ENCODE results near the gene HBG1. TPM values are rescaled to one million over a fixed set of nuclear protein-coding genes. Genes with fewer than 3 reads are reported as not detected.
"Not testable (repeated sequence)": the region's sequence is repeated elsewhere in the genome, so short reads cannot be mapped to it uniquely, and the experiment has no call there.

Gene HBG1
- polyA plus RNA-seq, 1 donor: 9.7 TPM

DNA sequence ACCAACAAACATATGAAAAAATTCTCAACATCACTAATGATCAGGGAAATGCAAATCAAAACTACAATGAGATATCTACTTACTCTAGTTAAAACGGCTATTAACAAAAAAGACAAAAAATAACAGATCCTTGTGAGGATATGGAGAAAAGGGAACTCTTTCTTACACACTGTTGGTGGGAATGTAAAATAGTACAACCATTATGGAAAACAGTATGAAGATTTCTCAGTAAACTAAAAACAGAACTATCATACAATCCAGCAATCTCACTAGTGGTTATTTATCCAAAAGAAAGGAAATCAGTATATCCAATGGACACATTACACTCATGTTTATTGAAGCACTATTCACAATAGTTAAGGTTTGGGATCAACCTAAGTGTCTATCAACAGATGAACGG is 16.2 kb upstream of the HBG1 start:
- Histone ChIP-seq H3K27ac (ENCODE audit: low read length) (no peak overlapping the region), H3K4me1 (ENCODE audit: control insufficient read depth, insufficient read depth, low read length) (no peaks in the 10 kb centered on the region), H3K4me3 (ENCODE audit: low read length) (no peak overlapping the region), H3K27me3 (ENCODE audit: control insufficient read depth, insufficient read depth, low read length) (no peaks in the 10 kb centered on the region), H3K36me3 (ENCODE audit: control insufficient read depth, insufficient read depth, low read length) (no peaks in the 10 kb centered on the region), H3K9me3 (ENCODE audit: control insufficient read depth, low read depth, low read length) (no peaks in the 10 kb centered on the region)
- DNase-seq: no peak
- 50% methylated on average over 2 of the region's 2 CpGs for WGBS (ENCODE audit: insufficient coverage, low lambda C conversion rate)

- WGBS (ENCODE audit: insufficient coverage, low lambda C conversion rate): no CpG with 5 or more reads among the region's 7 CpGs
- no peak overlapping the region for H3K4me3 ChIP-seq (ENCODE audit: low read length)
Observed at GRCh38 chr11:5258543-5259262, 9.0 kb upstream of the HBG1 start.

DNA sequence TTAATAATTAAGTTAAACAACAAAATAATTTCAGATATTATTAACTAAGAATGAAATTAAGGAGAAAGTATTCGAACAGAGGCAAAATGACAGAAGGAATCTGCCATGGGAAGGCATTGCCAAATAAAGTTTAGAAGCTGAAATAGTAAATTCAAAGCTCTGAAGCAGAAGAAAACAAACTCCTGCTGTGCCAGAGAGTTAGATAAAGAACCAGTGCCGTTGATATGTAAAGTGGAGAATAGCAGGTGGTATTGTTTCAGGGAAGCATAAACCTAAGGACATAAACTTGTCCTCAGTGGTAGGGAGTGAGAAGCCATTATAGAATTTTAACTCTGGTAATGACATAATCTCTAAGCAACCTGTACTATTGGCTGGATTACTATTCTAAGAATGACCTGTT is 7.6 kb upstream of the HBG1 start:
- H3K4me3 ChIP-seq (ENCODE audit: low read length): no peak overlapping the region
- H3K27me3 ChIP-seq (ENCODE audit: control insufficient read depth, insufficient read depth, low read length): no peaks in the 10 kb centered on the region
- WGBS (ENCODE audit: insufficient coverage, low lambda C conversion rate): 20% methylated on average over 2 of the region's 2 CpGs
- H3K4me1 ChIP-seq (ENCODE audit: control insufficient read depth, insufficient read depth, low read length): no peaks in the 10 kb centered on the region
- no peak for DNase-seq
- no peak overlapping the region for H3K27ac ChIP-seq (ENCODE audit: low read length)
- no peaks in the 10 kb centered on the region for H3K9me3 ChIP-seq (ENCODE audit: control insufficient read depth, low read depth, low read length)
- no peaks in the 10 kb centered on the region for H3K36me3 ChIP-seq (ENCODE audit: control insufficient read depth, insufficient read depth, low read length)

More at GRCh38 chr11:5258543-5259262, 9.0 kb upstream of the HBG1 start:
- no peak overlapping the region for H3K27ac ChIP-seq (ENCODE audit: low read length)
- H3K36me3 ChIP-seq (ENCODE audit: control insufficient read depth, insufficient read depth, low read length): no peaks in the 10 kb centered on the region
- no peak for DNase-seq
- H3K27me3 ChIP-seq (ENCODE audit: control insufficient read depth, insufficient read depth, low read length): no peaks in the 10 kb centered on the region
- no peaks in the 10 kb centered on the region for H3K4me1 ChIP-seq (ENCODE audit: control insufficient read depth, insufficient read depth, low read length)
- H3K9me3 ChIP-seq (ENCODE audit: control insufficient read depth, low read depth, low read length): no peaks in the 10 kb centered on the region

DNA sequence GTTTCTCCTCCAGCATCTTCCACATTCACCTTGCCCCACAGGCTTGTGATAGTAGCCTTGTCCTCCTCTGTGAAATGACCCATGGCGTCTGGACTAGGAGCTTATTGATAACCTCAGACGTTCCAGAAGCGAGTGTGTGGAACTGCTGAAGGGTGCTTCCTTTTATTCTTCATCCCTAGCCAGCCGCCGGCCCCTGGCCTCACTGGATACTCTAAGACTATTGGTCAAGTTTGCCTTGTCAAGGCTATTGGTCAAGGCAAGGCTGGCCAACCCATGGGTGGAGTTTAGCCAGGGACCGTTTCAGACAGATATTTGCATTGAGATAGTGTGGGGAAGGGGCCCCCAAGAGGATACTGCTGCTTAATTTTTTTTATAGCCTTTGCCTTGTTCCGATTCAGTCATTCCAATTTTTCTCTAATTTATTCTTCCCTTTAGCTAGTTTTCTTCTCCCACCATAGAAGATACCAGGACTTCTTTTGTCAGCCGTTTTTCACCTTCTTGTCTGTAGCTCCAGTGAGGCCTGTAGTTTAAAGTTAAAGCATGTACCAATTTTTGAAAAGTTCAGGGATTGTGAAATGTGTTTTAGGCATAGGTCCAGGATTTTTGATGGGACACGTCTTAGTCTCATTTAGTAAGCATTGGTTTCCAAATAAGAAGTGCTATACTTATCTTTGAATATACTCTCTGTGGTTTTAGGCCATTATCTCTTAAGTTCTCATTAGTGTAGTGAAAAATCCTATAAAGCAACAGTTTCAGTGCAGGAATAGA is 5.2 kb upstream of the HBG1 start, which contains the start of gene HBG2:
Gene HBG2 (minus strand): TSS at position 136 of the 768 bp plus-strand sequence. CDS start 53 bp downstream, at position 83.
- not testable (repeated sequence) for DNase-seq; H3K36me3 ChIP-seq (ENCODE audit: control insufficient read depth, insufficient read depth, low read length); H3K27me3 ChIP-seq (ENCODE audit: control insufficient read depth, insufficient read depth, low read length); H3K27ac ChIP-seq (ENCODE audit: low read length); H3K9me3 ChIP-seq (ENCODE audit: control insufficient read depth, low read depth, low read length); H3K4me1 ChIP-seq (ENCODE audit: control insufficient read depth, insufficient read depth, low read length); H3K4me3 ChIP-seq (ENCODE audit: low read length)
- WGBS (ENCODE audit: insufficient coverage, low lambda C conversion rate): 93% methylated on average over 2 of the region's 9 CpGs

GRCh38 chr11:5254023-5254422 is 4.4 kb upstream of the HBG1 start:
- H3K36me3 ChIP-seq (ENCODE audit: control insufficient read depth, insufficient read depth, low read length); H3K4me3 ChIP-seq (ENCODE audit: low read length); H3K27ac ChIP-seq (ENCODE audit: low read length); H3K4me1 ChIP-seq (ENCODE audit: control insufficient read depth, insufficient read depth, low read length); H3K9me3 ChIP-seq (ENCODE audit: control insufficient read depth, low read depth, low read length); DNase-seq; H3K27me3 ChIP-seq (ENCODE audit: control insufficient read depth, insufficient read depth, low read length): not testable (repeated sequence)
- 100% methylated on average over 1 of the region's 2 CpGs for WGBS (ENCODE audit: insufficient coverage, low lambda C conversion rate)

- H3K36me3 ChIP-seq (ENCODE audit: control insufficient read depth, insufficient read depth, low read length); H3K27me3 ChIP-seq (ENCODE audit: control insufficient read depth, insufficient read depth, low read length); H3K4me3 ChIP-seq (ENCODE audit: low read length); H3K27ac ChIP-seq (ENCODE audit: low read length); H3K9me3 ChIP-seq (ENCODE audit: control insufficient read depth, low read depth, low read length); DNase-seq; H3K4me1 ChIP-seq (ENCODE audit: control insufficient read depth, insufficient read depth, low read length): not testable (repeated sequence)
- WGBS (ENCODE audit: insufficient coverage, low lambda C conversion rate): no CpG with 5 or more reads among the region's 5 CpGs
Observed at GRCh38 chr11:5253440-5253839, 3.8 kb upstream of the HBG1 start.

- no CpG with 5 or more reads among the region's 1 CpG for WGBS (ENCODE audit: insufficient coverage, low lambda C conversion rate)
- Histone ChIP-seq H3K9me3 (ENCODE audit: control insufficient read depth, low read depth, low read length) (no peaks in the 10 kb centered on the region), H3K36me3 (ENCODE audit: control insufficient read depth, insufficient read depth, low read length) (no peaks in the 10 kb centered on the region), H3K4me1 (ENCODE audit: control insufficient read depth, insufficient read depth, low read length) (no peaks in the 10 kb centered on the region), H3K27me3 (ENCODE audit: control insufficient read depth, insufficient read depth, low read length) (no peaks in the 10 kb centered on the region), H3K27ac (ENCODE audit: low read length) (no peak overlapping the region), H3K4me3 (ENCODE audit: low read length) (no peak overlapping the region)
- no peak for DNase-seq
Observed at GRCh38 chr11:5252919-5253265, 3.2 kb upstream of the HBG1 start.

GRCh38 chr11:5252192-5252918 is 2.7 kb upstream of the HBG1 start:
- Histone ChIP-seq H3K4me1 (ENCODE audit: control insufficient read depth, insufficient read depth, low read length) (no peaks in the 10 kb centered on the region), H3K9me3 (ENCODE audit: control insufficient read depth, low read depth, low read length) (no peaks in the 10 kb centered on the region), H3K27me3 (ENCODE audit: control insufficient read depth, insufficient read depth, low read length) (no peaks in the 10 kb centered on the region), H3K27ac (ENCODE audit: low read length) (no peak overlapping the region), H3K4me3 (ENCODE audit: low read length) (no peak overlapping the region), H3K36me3 (ENCODE audit: control insufficient read depth, insufficient read depth, low read length) (no peaks in the 10 kb centered on the region)
- DNase-seq: no peak
- 47% methylated on average over 3 of the region's 9 CpGs for WGBS (ENCODE audit: insufficient coverage, low lambda C conversion rate)

GRCh38 chr11:5251746-5252145 is 2.1 kb upstream of the HBG1 start:
- no peaks in the 10 kb centered on the region for H3K4me1 ChIP-seq (ENCODE audit: control insufficient read depth, insufficient read depth, low read length)

DNA sequence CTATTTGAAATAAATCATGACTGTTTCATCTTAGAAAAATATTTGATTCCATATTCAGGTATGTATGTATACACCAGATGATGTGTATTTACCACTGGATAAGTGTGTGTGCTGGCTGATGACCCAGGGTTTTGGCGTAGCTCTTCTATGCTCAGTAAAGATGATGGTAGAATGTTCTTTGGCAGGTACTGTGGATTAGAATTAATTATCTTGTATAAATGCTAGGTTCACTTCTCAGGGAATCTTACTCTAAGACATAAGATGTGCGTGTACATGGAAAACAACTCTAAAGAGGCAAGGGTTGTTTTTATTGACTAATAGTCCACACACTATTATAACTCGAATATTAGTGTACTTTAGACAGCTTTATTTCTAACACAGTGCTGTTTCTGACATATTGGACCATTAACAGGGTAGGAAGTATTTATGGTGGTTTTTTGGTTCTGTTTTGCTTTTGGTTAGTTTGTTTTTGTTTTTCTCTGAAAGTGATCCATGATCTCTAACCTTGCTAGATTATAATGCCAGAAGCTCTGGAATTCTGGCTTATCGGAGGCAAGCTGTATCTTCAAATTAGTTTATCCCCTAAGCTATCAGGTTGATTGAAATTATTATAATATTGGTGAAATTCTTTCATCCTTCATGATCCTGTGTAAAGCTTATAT is 1.0 kb upstream of the HBG1 start:
- H3K27ac ChIP-seq (ENCODE audit: low read length): no peak overlapping the region
- H3K4me1 ChIP-seq (ENCODE audit: control insufficient read depth, insufficient read depth, low read length): no peaks in the 10 kb centered on the region
- WGBS (ENCODE audit: insufficient coverage, low lambda C conversion rate): 94% methylated on average over 2 of the region's 4 CpGs
- H3K27me3 ChIP-seq (ENCODE audit: control insufficient read depth, insufficient read depth, low read length): no peaks in the 10 kb centered on the region
- no peak for DNase-seq
- no peaks in the 10 kb centered on the region for H3K9me3 ChIP-seq (ENCODE audit: control insufficient read depth, low read depth, low read length)
- no peak overlapping the region for H3K4me3 ChIP-seq (ENCODE audit: low read length)
- no peaks in the 10 kb centered on the region for H3K36me3 ChIP-seq (ENCODE audit: control insufficient read depth, insufficient read depth, low read length)

More at GRCh38 chr11:5251746-5252145, 2.1 kb upstream of the HBG1 start:
- no peak overlapping the region for H3K27ac ChIP-seq (ENCODE audit: low read length)
- H3K27me3 ChIP-seq (ENCODE audit: control insufficient read depth, insufficient read depth, low read length): no peaks in the 10 kb centered on the region
- H3K36me3 ChIP-seq (ENCODE audit: control insufficient read depth, insufficient read depth, low read length): no peaks in the 10 kb centered on the region
- no peak overlapping the region for H3K4me3 ChIP-seq (ENCODE audit: low read length)
- no peak for DNase-seq
- H3K9me3 ChIP-seq (ENCODE audit: control insufficient read depth, low read depth, low read length): no peaks in the 10 kb centered on the region
- no CpG with 5 or more reads among the region's 2 CpGs for WGBS (ENCODE audit: insufficient coverage, low lambda C conversion rate)
